ENCODE measurements around the gene PPIF.

The PPIF gene

DNA sequence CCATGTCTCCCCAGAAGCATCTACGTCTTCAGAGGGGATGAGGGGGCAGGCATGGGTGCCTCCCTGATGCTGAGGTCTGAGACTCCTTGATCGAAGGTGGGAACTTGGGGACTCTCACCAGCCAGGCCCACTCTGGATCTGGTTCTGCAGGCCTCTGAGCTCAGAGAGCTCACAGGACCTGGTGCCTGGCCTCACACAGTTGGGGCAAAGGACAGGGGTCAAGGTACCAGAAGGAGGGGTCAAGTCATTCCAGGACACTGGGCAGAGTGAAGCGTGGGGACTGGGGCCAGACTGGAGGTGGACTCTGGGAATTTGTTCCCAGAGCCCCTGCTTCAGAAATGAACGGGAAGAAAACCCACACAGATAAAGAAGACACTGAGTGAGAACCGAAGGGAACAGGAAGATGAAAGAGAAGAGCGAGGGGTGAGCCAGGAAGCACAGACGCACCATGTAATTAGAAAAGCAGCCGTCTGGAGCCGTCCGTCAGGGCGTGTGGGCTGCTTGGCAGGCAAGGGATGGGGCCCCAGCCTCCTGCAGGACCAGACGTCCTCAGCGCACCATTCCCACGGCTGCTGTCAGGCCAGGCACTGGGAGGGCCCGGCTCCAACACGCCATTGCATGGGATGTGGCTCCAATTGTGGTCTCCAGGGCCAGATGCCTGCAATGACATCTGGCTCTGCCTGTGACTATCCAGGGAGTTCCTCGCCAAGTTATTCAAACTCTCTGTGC, 50.5 kb downstream of the PPIF start:
- no peak for DNase-seq (ENCODE audit: extremely low read depth, insufficient read length)
- Histone ChIP-seq H3K27me3 (replicated peaks; ENCODE audit: control insufficient read depth, insufficient read depth, low read length) (no peaks in the 10 kb centered on the region), H3K36me3 (ENCODE audit: control insufficient read depth, insufficient read depth, low read length) (no peaks in the 10 kb centered on the region), H3K4me3 (replicated peaks; ENCODE audit: low read depth, low read length) (no peak overlapping the region)
- TF ChIP-seq, protein P1, sequence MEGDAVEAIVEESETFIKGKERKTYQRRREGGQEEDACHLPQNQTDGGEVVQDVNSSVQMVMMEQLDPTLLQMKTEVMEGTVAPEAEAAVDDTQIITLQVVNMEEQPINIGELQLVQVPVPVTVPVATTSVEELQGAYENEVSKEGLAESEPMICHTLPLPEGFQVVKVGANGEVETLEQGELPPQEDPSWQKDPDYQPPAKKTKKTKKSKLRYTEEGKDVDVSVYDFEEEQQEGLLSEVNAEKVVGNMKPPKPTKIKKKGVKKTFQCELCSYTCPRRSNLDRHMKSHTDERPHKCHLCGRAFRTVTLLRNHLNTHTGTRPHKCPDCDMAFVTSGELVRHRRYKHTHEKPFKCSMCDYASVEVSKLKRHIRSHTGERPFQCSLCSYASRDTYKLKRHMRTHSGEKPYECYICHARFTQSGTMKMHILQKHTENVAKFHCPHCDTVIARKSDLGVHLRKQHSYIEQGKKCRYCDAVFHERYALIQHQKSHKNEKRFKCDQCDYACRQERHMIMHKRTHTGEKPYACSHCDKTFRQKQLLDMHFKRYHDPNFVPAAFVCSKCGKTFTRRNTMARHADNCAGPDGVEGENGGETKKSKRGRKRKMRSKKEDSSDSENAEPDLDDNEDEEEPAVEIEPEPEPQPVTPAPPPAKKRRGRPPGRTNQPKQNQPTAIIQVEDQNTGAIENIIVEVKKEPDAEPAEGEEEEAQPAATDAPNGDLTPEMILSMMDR (IDR thresholded peaks at IDR 0.05; ENCODE audit: insufficient read depth, low read length, poor library complexity, severe bottlenecking) = no peak

DNA sequence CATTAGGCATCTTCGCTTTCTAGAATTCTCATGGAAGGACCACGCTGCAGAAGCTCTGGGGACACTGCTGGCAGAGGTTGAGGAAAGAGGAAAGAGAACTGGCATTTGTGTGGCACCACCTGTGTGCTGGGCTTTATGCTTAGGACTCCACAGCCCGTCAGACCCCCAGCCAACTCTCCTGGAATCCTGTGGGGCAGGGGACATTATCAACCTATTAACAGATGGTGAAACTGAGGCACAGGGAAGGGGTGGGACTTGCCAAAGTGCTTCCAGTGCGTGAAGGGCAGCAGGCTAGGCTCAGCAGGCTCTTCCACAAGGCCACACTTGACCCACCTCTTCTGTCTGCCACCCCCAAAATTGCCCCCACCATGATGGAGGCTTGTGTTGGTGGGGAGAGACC, 51.4 kb downstream of the PPIF start:
- Histone ChIP-seq H3K4me3 (replicated peaks; ENCODE audit: low read depth, low read length) (no peak overlapping the region), H3K36me3 (ENCODE audit: control insufficient read depth, insufficient read depth, low read length) (no peaks in the 10 kb centered on the region), H3K27me3 (replicated peaks; ENCODE audit: control insufficient read depth, insufficient read depth, low read length) (no peaks in the 10 kb centered on the region)
- TF ChIP-seq, protein P1 (IDR thresholded peaks at IDR 0.05; ENCODE audit: insufficient read depth, low read length, poor library complexity, severe bottlenecking) = no peak
- DNase-seq (ENCODE audit: extremely low read depth, insufficient read length) = no peak

DNA sequence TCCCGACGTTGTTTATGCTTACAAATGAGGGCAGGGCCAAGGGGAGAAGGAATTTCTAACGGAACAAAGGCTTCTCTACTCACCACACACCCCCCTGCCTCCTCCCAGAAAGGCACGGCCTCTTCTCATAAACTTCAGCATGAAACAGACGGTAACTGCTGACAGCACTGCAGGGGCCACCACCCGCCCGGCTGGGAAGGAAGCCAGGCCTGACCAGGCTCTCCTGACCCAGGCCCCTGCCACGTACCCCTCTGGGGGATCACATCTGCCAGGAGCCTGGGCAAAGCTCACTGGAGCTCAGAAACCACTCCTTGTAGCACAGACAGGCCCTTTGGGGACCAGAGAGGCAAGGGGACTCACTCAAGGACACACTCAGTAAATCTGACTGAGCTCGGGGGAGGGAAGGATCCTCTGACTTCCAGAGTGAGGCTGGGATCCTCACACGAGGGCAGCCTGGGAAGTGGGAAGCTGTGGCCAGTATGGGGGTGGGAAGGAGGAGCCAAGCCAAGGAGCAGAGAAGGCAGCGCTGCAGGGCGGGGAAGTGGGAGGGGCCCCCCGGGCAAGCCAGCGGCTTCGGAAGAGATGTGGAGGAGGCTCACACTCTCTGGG, 52.1 kb downstream of the PPIF start:
- TF ChIP-seq, protein P1 (IDR thresholded peaks at IDR 0.05; ENCODE audit: insufficient read depth, low read length, poor library complexity, severe bottlenecking) = no peak
- Histone ChIP-seq H3K36me3 (ENCODE audit: control insufficient read depth, insufficient read depth, low read length) (no peaks in the 10 kb centered on the region), H3K27me3 (replicated peaks; ENCODE audit: control insufficient read depth, insufficient read depth, low read length) (peaks cover under 1% of the 10 kb centered on the region), H3K4me3 (replicated peaks; ENCODE audit: low read depth, low read length) (no peak overlapping the region)
- DNase-seq (ENCODE audit: extremely low read depth, insufficient read length) = no peak

DNA sequence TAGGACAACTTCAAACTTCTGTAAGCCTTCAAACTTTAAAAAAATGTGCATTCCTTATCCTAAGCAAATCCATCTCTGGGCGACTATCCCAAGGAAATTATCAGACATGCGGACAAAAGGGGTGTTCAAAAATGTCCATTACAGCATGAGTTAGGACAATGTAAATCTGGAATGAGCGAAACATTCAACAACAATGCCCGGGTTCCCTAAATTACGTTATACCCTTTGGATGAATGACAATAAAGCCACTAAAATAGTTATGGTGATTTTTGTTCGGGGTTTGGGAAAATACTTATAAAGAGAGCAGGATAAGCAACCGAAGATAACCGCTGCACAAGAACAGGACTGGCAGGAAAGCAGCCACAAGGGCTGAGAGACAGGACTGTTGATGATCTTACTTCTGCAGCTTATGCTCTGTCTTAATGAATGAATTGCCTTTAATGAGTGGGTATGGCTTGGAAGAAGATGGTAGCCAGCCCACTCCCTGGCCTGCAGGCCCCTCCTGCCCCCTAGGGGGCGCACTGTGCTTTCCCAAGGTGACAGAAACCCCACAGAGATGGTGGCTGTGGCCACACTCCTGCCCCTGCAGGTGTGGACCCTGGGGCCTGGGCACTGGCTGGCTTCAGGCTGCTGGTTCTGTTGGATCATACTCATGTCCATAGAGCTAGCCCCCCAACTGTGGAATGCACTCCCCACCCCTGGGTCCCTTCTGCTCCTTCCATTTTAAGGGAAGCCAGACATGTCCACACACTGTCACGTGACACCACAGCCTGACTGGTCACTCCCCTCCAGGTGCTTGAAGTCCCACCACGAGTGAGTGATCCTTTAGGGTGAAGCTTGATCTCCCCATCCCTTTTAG, 53.1 kb downstream of the PPIF start:
- H3K4me3 ChIP-seq (replicated peaks; ENCODE audit: low read depth, low read length) = no peak overlapping the region
- peak; percentile 37 for DNase-seq (ENCODE audit: extremely low read depth, insufficient read length)

More for the DNA sequence above, 53.1 kb downstream of the PPIF start:
- TF ChIP-seq, protein P1 (IDR thresholded peaks at IDR 0.05; ENCODE audit: insufficient read depth, low read length, poor library complexity, severe bottlenecking) = peak; percentile 86
- H3K27me3 ChIP-seq (replicated peaks; ENCODE audit: control insufficient read depth, insufficient read depth, low read length) = peaks cover 1% of the 10 kb centered on the region
- H3K36me3 ChIP-seq (ENCODE audit: control insufficient read depth, insufficient read depth, low read length) = no peaks in the 10 kb centered on the region

All from GM06990 (cell line).